Measurements from ENCODE around the gene ZC3H15. TPM values are rescaled to one million over a fixed set of nuclear protein-coding genes. Genes with fewer than 3 reads are reported as not detected.

ZC3H15 gene
- polyA plus RNA-seq, 1 donor (not counting 4 experiments of a cell fraction or from before 2014, with no cell fraction given): 116 TPM

GRCh38 chr2:186554850-186555671, 69.0 kb downstream of the ZC3H15 start:
- no peaks in the 10 kb centered on the region for H3K27me3 ChIP-seq (ENCODE audit: control insufficient read depth, extremely low read depth, insufficient read depth, low read length)
- H3K4me2 ChIP-seq (ENCODE audit: control insufficient read depth, extremely low read depth, insufficient read depth, low read depth, low read length): peak overlapping the region; percentile 41
- dilution Hi-C loops (cut with MboI; ENCODE audit: extremely low pct_ligation_motif_present, low sequenced_read_pairs): no loop called here
- H4K20me1 ChIP-seq (ENCODE audit: control insufficient read depth, extremely low read depth, insufficient read depth, low read length): no peaks in the 10 kb centered on the region
- H3K27ac ChIP-seq (ENCODE audit: control insufficient read depth, insufficient read depth, low read length): peak overlapping the region; percentile 17
- peak; percentile 71 for FAIRE-seq
- no peaks in the 10 kb centered on the region for H3K9me1 ChIP-seq (ENCODE audit: control insufficient read depth, extremely low read depth, insufficient read depth, low read length)
- DNase-seq (ENCODE audit: low read depth, low spot score): no peak
- no peak overlapping the region for H3K4me3 ChIP-seq (ENCODE audit: control insufficient read depth in 2 of 3, extremely low read depth in 1 of 3, insufficient read depth in 2 of 3, low read depth in 1 of 3, low read length in 3 of 3)
- no peaks in the 10 kb centered on the region for H3K9me3 ChIP-seq (ENCODE audit: control insufficient read depth, low read depth, low read length)
- H3K79me2 ChIP-seq (ENCODE audit: control insufficient read depth, insufficient read depth, low read length): no peaks in the 10 kb centered on the region
- H3K9ac ChIP-seq (ENCODE audit: control insufficient read depth, extremely low read depth, insufficient read depth, low read length): no peak overlapping the region
- H2AFZ ChIP-seq (ENCODE audit: control insufficient read depth, low read length): peak overlapping the region; percentile 27
- no peaks in the 10 kb centered on the region for H3K36me3 ChIP-seq (ENCODE audit: control insufficient read depth in 2 of 2, extremely low read depth in 1 of 2, insufficient read depth in 2 of 2, low read length in 2 of 2)
- TF ChIP-seq EZH2 (IDR thresholded peaks at IDR 0.05; ENCODE audit: low read length): no peak
- peak in 1 of 3 experiments; percentile 23 for TF ChIP-seq CTCF (optimal IDR thresholded peaks at IDR 0.05 in 1 of 3, IDR thresholded peaks at IDR 0.05 in 1 of 3, conservative IDR thresholded peaks at IDR 0.05 in 1 of 3; ENCODE audit: extremely low read depth in 1 of 3, insufficient read depth in 2 of 3, low read length in 3 of 3)
- peaks cover 7% of the 10 kb centered on the region for H3K4me1 ChIP-seq (ENCODE audit: control insufficient read depth, extremely low read depth, insufficient read depth, low read length)

- no peaks in the 10 kb centered on the region for H3K36me3 ChIP-seq (ENCODE audit: control insufficient read depth in 2 of 2, extremely low read depth in 1 of 2, insufficient read depth in 2 of 2, low read length in 2 of 2)
- no peaks in the 10 kb centered on the region for H4K20me1 ChIP-seq (ENCODE audit: control insufficient read depth, extremely low read depth, insufficient read depth, low read length)
- peaks cover 7% of the 10 kb centered on the region for H3K4me1 ChIP-seq (ENCODE audit: control insufficient read depth, extremely low read depth, insufficient read depth, low read length)
- H3K4me2 ChIP-seq (ENCODE audit: control insufficient read depth, extremely low read depth, insufficient read depth, low read depth, low read length): no peak overlapping the region
- DNase-seq (ENCODE audit: low read depth, low spot score) (no peak), FAIRE-seq (no peak)
- H2AFZ ChIP-seq (ENCODE audit: control insufficient read depth, low read length): no peak overlapping the region
- no peaks in the 10 kb centered on the region for H3K27me3 ChIP-seq (ENCODE audit: control insufficient read depth, extremely low read depth, insufficient read depth, low read length)
- dilution Hi-C loops (cut with MboI; ENCODE audit: extremely low pct_ligation_motif_present, low sequenced_read_pairs): no loop called here
- H3K9me1 ChIP-seq (ENCODE audit: control insufficient read depth, extremely low read depth, insufficient read depth, low read length): no peaks in the 10 kb centered on the region
- no peak overlapping the region for H3K27ac ChIP-seq (ENCODE audit: control insufficient read depth, insufficient read depth, low read length)
- no peaks in the 10 kb centered on the region for H3K79me2 ChIP-seq (ENCODE audit: control insufficient read depth, insufficient read depth, low read length)
- no peak overlapping the region for H3K9ac ChIP-seq (ENCODE audit: control insufficient read depth, extremely low read depth, insufficient read depth, low read length)
- no peak overlapping the region for H3K4me3 ChIP-seq (ENCODE audit: control insufficient read depth in 2 of 3, extremely low read depth in 1 of 3, insufficient read depth in 2 of 3, low read depth in 1 of 3, low read length in 3 of 3)
- no peak for TF ChIP-seq CTCF (optimal IDR thresholded peaks at IDR 0.05 in 1 of 3, IDR thresholded peaks at IDR 0.05 in 1 of 3, conservative IDR thresholded peaks at IDR 0.05 in 1 of 3; ENCODE audit: extremely low read depth in 1 of 3, insufficient read depth in 2 of 3, low read length in 3 of 3)
- no peak for TF ChIP-seq EZH2 (IDR thresholded peaks at IDR 0.05; ENCODE audit: low read length)
- H3K9me3 ChIP-seq (ENCODE audit: control insufficient read depth, low read depth, low read length): no peaks in the 10 kb centered on the region
Measured at GRCh38 chr2:186558512-186559276, 72.6 kb downstream of the ZC3H15 start.

Other genes with a start within 250 kb of the ZC3H15 start
- gene ITGAV, start 103.8 kb downstream of the ZC3H15 start, polyA plus RNA-seq: 63.7 to 114 TPM (median 76.6 TPM) in 3 replicates
- 2.2 to 2.4 TPM (median 2.4 TPM) in 3 replicates for gene FAM171B, start 207.8 kb downstream of the ZC3H15 start, polyA plus RNA-seq

Data from keratinocyte (primary cell).